ENCODE results near the gene SLC43A3.
"Not testable (repeated sequence)": the region's sequence is repeated elsewhere in the genome, so short reads cannot be mapped to it uniquely, and the experiment has no call there.

SLC43A3 gene

DNA sequence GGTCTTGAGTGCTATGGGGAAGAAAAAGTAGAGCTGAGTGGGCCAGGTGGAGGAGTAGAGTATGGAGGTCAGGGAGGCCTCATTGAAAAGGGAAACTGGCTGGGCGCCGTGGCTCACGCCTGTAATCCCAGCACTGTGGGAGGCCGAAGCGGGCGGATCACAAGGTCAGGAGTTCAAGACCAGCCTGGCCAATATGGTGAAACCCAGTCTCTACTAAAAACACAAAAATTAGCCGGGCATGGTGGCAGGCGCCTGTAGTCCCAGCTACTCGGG is 18.1 kb upstream of the SLC43A3 start:
- not testable (repeated sequence) for H3K36me3 Mint-ChIP-seq (ENCODE audit: low read depth); H3K4me1 Mint-ChIP-seq (ENCODE audit: low read depth); H3K9me3 Mint-ChIP-seq; H3K27ac Mint-ChIP-seq; H3K4me3 Mint-ChIP-seq
- H3K27me3 Mint-ChIP-seq (ENCODE audit: low read depth), result peaks cover 24% of the 10 kb centered on the region

GRCh38 chr11:57444362-57445121 is 17.6 kb upstream of the SLC43A3 start:
- Mint-ChIP-seq H3K4me3 (no peak overlapping the region), H3K27ac (no peak overlapping the region), H3K9me3 (no peaks in the 10 kb centered on the region), H3K36me3 (ENCODE audit: low read depth) (no peaks in the 10 kb centered on the region), H3K4me1 (ENCODE audit: low read depth) (no peaks in the 10 kb centered on the region), H3K27me3 (ENCODE audit: low read depth) (peaks cover 19% of the 10 kb centered on the region)

DNA sequence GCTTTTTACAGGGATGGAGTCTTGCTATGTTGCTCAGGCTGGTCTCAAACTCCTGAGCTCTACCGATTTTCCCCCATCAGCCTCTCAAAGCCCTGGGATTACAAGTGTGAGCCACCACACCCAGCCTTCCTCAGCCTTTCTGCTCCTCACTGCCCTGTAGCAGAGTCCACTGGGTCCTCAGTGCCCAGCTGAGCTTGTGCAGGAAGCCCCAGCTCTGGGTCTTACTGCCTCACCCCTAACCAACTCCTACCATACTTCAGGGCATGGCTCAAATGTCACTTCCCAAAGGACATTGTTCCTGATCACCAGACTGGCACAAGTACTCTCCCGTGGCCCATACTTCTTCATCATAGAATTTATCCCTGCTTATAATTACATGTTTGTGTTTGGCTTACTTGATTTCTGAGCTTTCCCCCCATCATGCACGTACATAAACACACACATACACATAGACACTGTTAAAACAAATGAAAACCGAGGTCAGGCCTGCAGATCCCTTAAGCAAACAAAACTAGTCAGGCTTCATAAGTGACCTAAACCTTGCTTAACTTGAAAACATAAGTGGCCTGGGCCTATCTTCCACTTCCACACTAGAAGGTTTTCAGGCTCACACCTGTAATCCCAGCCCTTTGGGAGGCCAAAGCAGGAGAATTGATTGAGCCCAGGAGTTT is 14.0 kb upstream of the SLC43A3 start:
- no peaks in the 10 kb centered on the region for H3K4me1 Mint-ChIP-seq (ENCODE audit: low read depth)
- no peaks in the 10 kb centered on the region for H3K27me3 Mint-ChIP-seq (ENCODE audit: low read depth)
- no peaks in the 10 kb centered on the region for H3K9me3 Mint-ChIP-seq
- H3K4me3 Mint-ChIP-seq, result no peak overlapping the region
- H3K36me3 Mint-ChIP-seq (ENCODE audit: low read depth), result no peaks in the 10 kb centered on the region
- no peak overlapping the region for H3K27ac Mint-ChIP-seq

GRCh38 chr11:57439786-57440185 is 12.9 kb upstream of the SLC43A3 start:
- Mint-ChIP-seq H3K4me3 (no peak overlapping the region), H3K36me3 (ENCODE audit: low read depth) (no peaks in the 10 kb centered on the region), H3K27me3 (ENCODE audit: low read depth) (no peaks in the 10 kb centered on the region), H3K4me1 (ENCODE audit: low read depth) (no peaks in the 10 kb centered on the region), H3K27ac (no peak overlapping the region), H3K9me3 (no peaks in the 10 kb centered on the region)

GRCh38 chr11:57438345-57439285 is 11.7 kb upstream of the SLC43A3 start:
- H3K4me1 Mint-ChIP-seq (ENCODE audit: low read depth), result no peaks in the 10 kb centered on the region
- no peaks in the 10 kb centered on the region for H3K9me3 Mint-ChIP-seq
- H3K27me3 Mint-ChIP-seq (ENCODE audit: low read depth), result no peaks in the 10 kb centered on the region
- no peak overlapping the region for H3K27ac Mint-ChIP-seq
- H3K36me3 Mint-ChIP-seq (ENCODE audit: low read depth), result no peaks in the 10 kb centered on the region
- no peak overlapping the region for H3K4me3 Mint-ChIP-seq

DNA sequence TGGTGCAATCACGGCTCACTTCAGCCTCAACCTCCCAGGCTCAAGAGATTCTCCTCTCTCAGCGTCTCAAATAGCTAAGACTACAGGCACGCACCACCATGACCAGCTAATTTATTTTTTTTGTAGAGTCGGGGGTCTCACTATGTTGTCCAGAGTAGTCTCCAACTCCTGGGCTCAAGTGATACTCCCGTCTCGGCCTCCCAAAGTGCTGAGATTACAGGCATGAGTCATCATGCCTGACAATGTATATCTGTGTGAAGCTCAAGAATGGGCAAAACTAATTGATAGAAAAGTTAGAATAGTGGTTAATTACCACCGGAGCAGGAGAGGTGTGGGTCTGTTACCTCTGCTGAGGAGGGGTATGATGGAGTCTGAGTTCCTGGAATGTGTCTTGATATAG is 9.1 kb upstream of the SLC43A3 start:
- H3K27ac Mint-ChIP-seq, result no peak overlapping the region
- H3K27me3 Mint-ChIP-seq (ENCODE audit: low read depth), result no peaks in the 10 kb centered on the region
- no peaks in the 10 kb centered on the region for H3K9me3 Mint-ChIP-seq
- no peaks in the 10 kb centered on the region for H3K36me3 Mint-ChIP-seq (ENCODE audit: low read depth)
- no peak overlapping the region for H3K4me3 Mint-ChIP-seq
- peaks cover 4% of the 10 kb centered on the region for H3K4me1 Mint-ChIP-seq (ENCODE audit: low read depth)

GRCh38 chr11:57434640-57435546 is 8.0 kb upstream of the SLC43A3 start:
- H3K36me3 Mint-ChIP-seq (ENCODE audit: low read depth), result no peaks in the 10 kb centered on the region

GRCh38 chr11:57432714-57433163 is 5.8 kb upstream of the SLC43A3 start:
- H3K4me3 Mint-ChIP-seq, result no peak overlapping the region
- no peaks in the 10 kb centered on the region for H3K36me3 Mint-ChIP-seq (ENCODE audit: low read depth)
- H3K4me1 Mint-ChIP-seq (ENCODE audit: low read depth), result peaks cover 4% of the 10 kb centered on the region
- H3K27me3 Mint-ChIP-seq (ENCODE audit: low read depth), result peaks cover 11% of the 10 kb centered on the region
- H3K9me3 Mint-ChIP-seq, result no peaks in the 10 kb centered on the region
- no peak overlapping the region for H3K27ac Mint-ChIP-seq

More at GRCh38 chr11:57434640-57435546, 8.0 kb upstream of the SLC43A3 start:
- H3K9me3 Mint-ChIP-seq, result no peaks in the 10 kb centered on the region
- H3K4me3 Mint-ChIP-seq, result no peak overlapping the region
- H3K4me1 Mint-ChIP-seq (ENCODE audit: low read depth), result peaks cover 4% of the 10 kb centered on the region
- no peak overlapping the region for H3K27ac Mint-ChIP-seq
- H3K27me3 Mint-ChIP-seq (ENCODE audit: low read depth), result peaks cover 2% of the 10 kb centered on the region

DNA sequence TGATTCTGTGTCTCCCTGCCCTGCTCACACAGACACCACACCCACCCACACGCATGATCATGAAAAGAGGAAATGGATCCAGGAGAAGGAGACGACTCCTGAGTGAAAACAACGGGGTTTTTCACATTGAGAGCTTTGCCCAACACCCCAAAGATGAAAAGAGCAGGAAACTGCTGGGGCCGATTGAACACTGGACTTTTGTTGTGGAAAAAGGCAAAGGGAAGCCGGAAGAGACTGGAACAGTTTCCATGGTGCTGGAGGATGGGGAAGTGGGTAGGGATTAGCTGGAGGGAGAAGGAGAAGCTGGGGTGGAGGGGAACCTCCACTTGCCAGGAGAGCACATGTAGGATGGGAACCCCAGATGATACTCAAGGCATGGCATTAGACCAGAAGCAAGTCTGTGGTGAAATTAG is 5.2 kb upstream of the SLC43A3 start:
- H3K9me3 Mint-ChIP-seq, result no peaks in the 10 kb centered on the region
- H3K4me3 Mint-ChIP-seq, result no peak overlapping the region
- no peak overlapping the region for H3K27ac Mint-ChIP-seq
- H3K36me3 Mint-ChIP-seq (ENCODE audit: low read depth), result no peaks in the 10 kb centered on the region
- peaks cover 11% of the 10 kb centered on the region for H3K27me3 Mint-ChIP-seq (ENCODE audit: low read depth)
- H3K4me1 Mint-ChIP-seq (ENCODE audit: low read depth), result peaks cover 7% of the 10 kb centered on the region

DNA sequence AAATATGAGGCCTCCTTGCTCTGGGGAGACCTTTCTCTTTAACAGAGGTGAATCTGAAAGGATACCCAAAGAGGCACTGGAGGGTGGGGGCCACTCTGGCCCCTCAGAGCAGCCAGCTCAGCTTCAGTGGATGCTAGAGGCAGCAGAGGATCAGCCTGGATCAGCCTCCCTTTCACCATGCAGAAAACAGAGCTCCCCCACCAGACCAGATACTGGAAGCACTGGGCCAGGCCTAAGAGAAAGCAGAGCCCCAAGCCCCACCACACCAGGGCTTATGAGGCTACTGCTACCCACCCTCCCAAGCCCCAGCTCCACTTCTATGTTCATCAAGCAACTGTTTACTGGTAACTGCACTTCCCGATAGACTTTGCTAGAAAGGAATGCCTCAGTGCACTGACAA is 4.0 kb upstream of the SLC43A3 start:
- Mint-ChIP-seq H3K4me3 (no peak overlapping the region), H3K27me3 (ENCODE audit: low read depth) (peaks cover 11% of the 10 kb centered on the region), H3K36me3 (ENCODE audit: low read depth) (no peaks in the 10 kb centered on the region), H3K4me1 (ENCODE audit: low read depth) (peaks cover 15% of the 10 kb centered on the region), H3K9me3 (no peaks in the 10 kb centered on the region), H3K27ac (no peak overlapping the region)

- peaks cover 11% of the 10 kb centered on the region for H3K27me3 Mint-ChIP-seq (ENCODE audit: low read depth)
- peaks cover 24% of the 10 kb centered on the region for H3K4me1 Mint-ChIP-seq (ENCODE audit: low read depth)
- H3K36me3 Mint-ChIP-seq (ENCODE audit: low read depth), result peaks cover 4% of the 10 kb centered on the region
- no peaks in the 10 kb centered on the region for H3K9me3 Mint-ChIP-seq
- no peak overlapping the region for H3K4me3 Mint-ChIP-seq
- H3K27ac Mint-ChIP-seq, result no peak overlapping the region
These were observed 3.0 kb upstream of the SLC43A3 start for GRCh38 chr11:57429946-57430345.

DNA sequence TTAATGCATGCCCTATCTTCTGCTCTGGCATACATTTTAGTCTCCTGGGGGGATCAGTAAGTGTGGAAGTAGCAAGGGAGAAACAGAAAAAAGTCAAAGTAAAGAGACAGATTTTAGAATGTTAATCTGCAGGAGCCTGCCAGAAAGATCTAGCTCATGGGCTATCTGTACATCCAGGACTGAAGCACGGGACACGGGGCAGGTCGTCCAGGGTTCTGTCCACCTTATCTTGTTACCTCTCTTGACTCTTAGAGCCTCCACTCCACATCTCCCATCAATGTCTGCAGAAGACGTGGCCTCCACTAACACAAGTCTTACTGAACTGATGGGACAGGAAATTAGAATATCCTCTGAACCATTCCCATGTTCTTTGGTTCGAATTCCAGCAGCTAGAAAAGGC is 1.7 kb upstream of the SLC43A3 start:
- Mint-ChIP-seq H3K27me3 (ENCODE audit: low read depth) (peaks cover 11% of the 10 kb centered on the region), H3K36me3 (ENCODE audit: low read depth) (peaks cover 6% of the 10 kb centered on the region), H3K9me3 (no peaks in the 10 kb centered on the region), H3K4me3 (no peak overlapping the region), H3K27ac (no peak overlapping the region), H3K4me1 (ENCODE audit: low read depth) (peaks cover 33% of the 10 kb centered on the region)

DNA sequence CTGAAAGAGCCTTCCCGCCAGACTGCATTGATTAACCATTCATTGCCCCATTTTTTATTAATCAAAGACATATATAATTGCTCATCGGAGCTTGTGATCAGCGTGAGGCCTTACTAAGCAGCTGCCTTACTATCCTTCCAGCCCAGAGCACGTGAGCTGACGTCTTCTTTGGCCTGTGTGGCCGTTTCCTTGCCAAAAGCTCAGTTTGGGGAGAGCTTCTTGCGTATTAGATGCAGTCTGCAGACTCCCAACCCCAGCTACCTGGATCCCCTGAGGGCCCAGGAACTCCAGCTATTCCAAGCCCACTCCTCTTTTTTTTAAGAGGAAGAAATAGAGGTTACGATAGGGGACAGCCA is 784 bp upstream of the SLC43A3 start:
- Mint-ChIP-seq H3K4me3 (peak overlapping the region; percentile 81), H3K9me3 (no peaks in the 10 kb centered on the region), H3K27ac (peak overlapping the region; percentile 66), H3K4me1 (ENCODE audit: low read depth) (peaks cover 38% of the 10 kb centered on the region), H3K36me3 (ENCODE audit: low read depth) (peaks cover 10% of the 10 kb centered on the region), H3K27me3 (ENCODE audit: low read depth) (peaks cover 11% of the 10 kb centered on the region)

DNA sequence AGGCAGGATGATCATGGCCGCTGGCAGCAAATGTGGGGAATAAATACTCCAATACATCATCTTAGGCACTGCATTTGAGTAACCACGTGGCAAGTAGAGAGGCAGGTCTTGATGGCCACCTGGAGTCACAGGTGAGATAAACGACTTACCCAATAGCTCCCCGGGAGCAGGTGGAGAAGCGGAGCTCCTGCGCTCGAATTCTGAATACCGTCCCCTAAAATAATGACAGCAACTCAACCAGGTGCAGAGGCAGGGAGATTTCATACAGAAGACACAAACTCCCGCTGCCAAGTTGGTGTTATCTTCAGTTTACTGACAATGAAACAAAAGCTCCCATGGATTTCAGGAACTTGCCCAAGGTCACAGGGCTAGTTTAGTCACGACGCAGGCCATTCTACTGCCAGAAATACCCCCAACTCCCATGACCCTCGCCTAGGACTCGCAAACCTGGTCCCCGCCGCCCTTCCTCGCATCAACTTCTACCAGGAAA is 437 bp downstream of the SLC43A3 start:
- peak overlapping the region; percentile 81 for H3K4me3 Mint-ChIP-seq
- H3K9me3 Mint-ChIP-seq, result no peaks in the 10 kb centered on the region
- peak overlapping the region; percentile 67 for H3K27ac Mint-ChIP-seq
- peaks cover 18% of the 10 kb centered on the region for H3K36me3 Mint-ChIP-seq (ENCODE audit: low read depth)
- peaks cover 38% of the 10 kb centered on the region for H3K4me1 Mint-ChIP-seq (ENCODE audit: low read depth)
- peaks cover 11% of the 10 kb centered on the region for H3K27me3 Mint-ChIP-seq (ENCODE audit: low read depth)
